GM20000 (cell line): ENCODE results near the gene CLRN3.

ENCODE experiments used
- DNase-seq: peaks from one replicate; pipeline ENCODE4 v3.0.0; 2012; ENCODE audit warnings: low spot score
- CTCF ChIP-seq: IDR thresholded peaks from 2 replicates; pipeline ENCODE4 v1.5.1; 2012; ENCODE audit warnings: mild to moderate bottlenecking, control low read depth; ENCODE audit errors: extremely low read depth, missing control alignments

CLRN3 gene

GRCh38 chr10:127910464-127910770 lies 17.7 kb upstream of the CLRN3 start:
- no peak for DNase-seq
- TF ChIP-seq CTCF = no peak

DNA sequence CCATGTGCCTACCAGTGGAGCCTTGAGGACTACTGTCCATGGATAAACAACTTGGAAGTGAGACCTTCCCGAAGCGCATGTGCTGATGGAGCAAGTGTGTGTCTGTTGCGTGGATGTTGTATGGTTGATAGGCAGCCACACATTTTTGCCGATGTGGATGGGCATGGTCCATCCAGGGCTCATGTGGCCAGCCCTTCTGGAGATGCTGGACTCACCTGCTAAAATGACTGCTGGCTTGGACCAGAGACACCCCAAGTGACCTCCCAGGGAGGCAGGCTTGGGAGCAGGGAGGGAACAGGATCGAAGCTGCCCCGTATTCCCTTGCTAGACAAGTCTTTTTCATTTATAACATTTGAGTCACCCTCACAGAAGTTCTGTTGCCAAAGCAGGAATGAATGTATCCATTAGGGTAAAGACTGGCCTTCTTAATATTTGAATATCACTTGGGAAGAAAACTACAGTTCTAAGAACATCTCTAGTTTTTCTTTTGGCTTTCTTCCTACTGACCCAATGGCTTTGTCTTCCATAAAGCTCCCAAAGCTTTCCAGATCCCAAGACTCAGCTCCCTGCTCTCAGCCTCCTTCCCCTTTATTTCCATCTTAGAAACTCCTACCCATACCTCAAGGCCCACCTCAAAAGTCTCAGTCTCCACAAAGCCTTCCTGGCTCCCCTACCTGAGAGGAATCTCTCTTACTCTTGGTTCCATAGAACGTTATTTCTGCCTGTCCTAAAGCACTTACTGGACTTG lies 17.1 kb upstream of the CLRN3 start:
- no peak for TF ChIP-seq CTCF

GRCh38 chr10:127908959-127909267 lies 16.2 kb upstream of the CLRN3 start:
- TF ChIP-seq CTCF = no peak
- no peak for DNase-seq

More for the DNA sequence above, 17.1 kb upstream of the CLRN3 start:
- DNase-seq = no peak

DNA sequence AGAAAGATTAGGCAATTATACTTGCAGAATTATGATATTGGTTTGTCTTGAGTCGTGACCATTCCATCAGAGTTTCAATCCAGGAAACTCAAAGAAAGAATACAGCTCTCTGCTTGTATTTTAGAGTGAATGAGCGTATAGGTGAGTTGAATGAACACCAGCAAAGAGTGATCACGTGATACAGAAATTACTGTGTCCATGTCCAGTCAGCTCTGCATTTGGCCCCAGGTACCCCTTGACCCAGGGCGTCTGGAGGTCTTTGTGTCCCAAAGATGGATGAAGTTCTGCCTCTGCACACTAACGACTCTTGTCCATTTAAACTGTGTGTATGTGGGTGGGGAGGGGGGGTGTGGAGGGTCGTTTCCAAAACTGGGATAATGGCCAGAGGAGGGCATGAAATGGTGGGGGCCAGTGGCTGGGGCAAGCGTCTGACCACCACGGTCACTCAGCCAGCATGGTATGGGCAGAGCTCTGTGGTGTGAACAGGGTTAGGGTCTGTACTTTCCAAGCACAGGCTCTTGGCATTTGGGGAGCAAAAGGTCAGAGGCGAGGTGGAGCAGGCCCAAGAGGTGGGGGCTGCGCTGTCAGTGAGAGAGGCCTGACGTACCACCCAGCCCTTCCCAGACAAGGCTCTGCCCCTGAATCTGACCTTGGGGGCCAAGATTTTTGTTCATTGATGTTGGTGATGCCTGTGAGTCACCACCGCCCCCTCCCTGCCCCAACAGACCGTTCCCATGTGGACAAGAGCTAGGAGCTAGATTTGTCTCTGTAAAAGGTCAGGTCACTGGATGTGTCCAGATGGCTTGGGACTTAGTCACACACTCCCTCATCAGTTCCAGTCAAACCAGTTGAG lies 15.6 kb upstream of the CLRN3 start:
- no peak for TF ChIP-seq CTCF
- no peak for DNase-seq

GRCh38 chr10:127907411-127908105 lies 14.8 kb upstream of the CLRN3 start:
- TF ChIP-seq CTCF = no peak
- no peak for DNase-seq

GRCh38 chr10:127906548-127907377 lies 14.0 kb upstream of the CLRN3 start, which contains the start of gene PTPRE:
Gene PTPRE (plus strand): TSS chr10:127907103. CDS start chr10:128040882, 133,779 bp downstream.
- TF ChIP-seq CTCF = peak; percentile 47
- peak; percentile 79 for DNase-seq
